HG03025 (cell line): ENCODE data around the gene KITLG.
"Not testable (repeated sequence)": the region's sequence is repeated elsewhere in the genome, so short reads cannot be mapped to it uniquely, and the experiment has no call there.

Experiments
- ATAC-seq: cut with Tn5 transposase; IDR thresholded peaks from one replicate; pipeline ENCODE4 v1.9.1; 2021; ENCODE audit warnings: mild to moderate bottlenecking, moderate library complexity; ENCODE audit not compliant: unreplicated experiment, low FRiP score

Gene KITLG

GRCh38 chr12:88580051-88580871 is at the start of gene KITLG:
KITLG (minus strand) TSS chr12:88580471; CDS start chr12:88580278, 193 bp downstream.
- ATAC-seq: no peak

GRCh38 chr12:88628856-88629509 is 48.7 kb upstream of the KITLG start:
- no peak for ATAC-seq

GRCh38 chr12:88628035-88628434 is 47.8 kb upstream of the KITLG start:
- ATAC-seq: not testable (repeated sequence)

- no peak for ATAC-seq
Measured at GRCh38 chr12:88627501-88627900, 47.2 kb upstream of the KITLG start.

- ATAC-seq: no peak
Measured at GRCh38 chr12:88625356-88625755, 45.1 kb upstream of the KITLG start.

GRCh38 chr12:88624911-88625310 is 44.6 kb upstream of the KITLG start:
- no peak for ATAC-seq

GRCh38 chr12:88623777-88624548 is 43.7 kb upstream of the KITLG start:
- no peak for ATAC-seq

- ATAC-seq: no peak
Measured at GRCh38 chr12:88617352-88617751, 37.1 kb upstream of the KITLG start.

- ATAC-seq: no peak
Measured at GRCh38 chr12:88615490-88615889, 35.2 kb upstream of the KITLG start.

- no peak for ATAC-seq
Measured at GRCh38 chr12:88604646-88605045, 24.4 kb upstream of the KITLG start.

GRCh38 chr12:88600272-88600671 is 20.0 kb upstream of the KITLG start:
- no peak for ATAC-seq

GRCh38 chr12:88597365-88597764 is 17.1 kb upstream of the KITLG start:
- no peak for ATAC-seq

- no peak for ATAC-seq
Measured at GRCh38 chr12:88595697-88596096, 15.4 kb upstream of the KITLG start.

- ATAC-seq: no peak
Measured at GRCh38 chr12:88594780-88595179, 14.5 kb upstream of the KITLG start.

- no peak for ATAC-seq
Measured at GRCh38 chr12:88591343-88591742, 11.1 kb upstream of the KITLG start.

GRCh38 chr12:88590851-88591250 is 10.6 kb upstream of the KITLG start:
- no peak for ATAC-seq

GRCh38 chr12:88585077-88585476 is 4.8 kb upstream of the KITLG start:
- ATAC-seq: no peak

GRCh38 chr12:88579601-88580050 is 645 bp downstream of the KITLG start:
- no peak for ATAC-seq

- ATAC-seq: no peak
Measured at GRCh38 chr12:88579161-88579517, 1.1 kb downstream of the KITLG start.

- no peak for ATAC-seq
Measured at GRCh38 chr12:88578276-88579160, 1.8 kb downstream of the KITLG start.
